ENCODE data around the gene VAV3.
"Not testable (repeated sequence)": the region's sequence is repeated elsewhere in the genome, so short reads cannot be mapped to it uniquely, and the experiment has no call there.

VAV3 gene, protein sequence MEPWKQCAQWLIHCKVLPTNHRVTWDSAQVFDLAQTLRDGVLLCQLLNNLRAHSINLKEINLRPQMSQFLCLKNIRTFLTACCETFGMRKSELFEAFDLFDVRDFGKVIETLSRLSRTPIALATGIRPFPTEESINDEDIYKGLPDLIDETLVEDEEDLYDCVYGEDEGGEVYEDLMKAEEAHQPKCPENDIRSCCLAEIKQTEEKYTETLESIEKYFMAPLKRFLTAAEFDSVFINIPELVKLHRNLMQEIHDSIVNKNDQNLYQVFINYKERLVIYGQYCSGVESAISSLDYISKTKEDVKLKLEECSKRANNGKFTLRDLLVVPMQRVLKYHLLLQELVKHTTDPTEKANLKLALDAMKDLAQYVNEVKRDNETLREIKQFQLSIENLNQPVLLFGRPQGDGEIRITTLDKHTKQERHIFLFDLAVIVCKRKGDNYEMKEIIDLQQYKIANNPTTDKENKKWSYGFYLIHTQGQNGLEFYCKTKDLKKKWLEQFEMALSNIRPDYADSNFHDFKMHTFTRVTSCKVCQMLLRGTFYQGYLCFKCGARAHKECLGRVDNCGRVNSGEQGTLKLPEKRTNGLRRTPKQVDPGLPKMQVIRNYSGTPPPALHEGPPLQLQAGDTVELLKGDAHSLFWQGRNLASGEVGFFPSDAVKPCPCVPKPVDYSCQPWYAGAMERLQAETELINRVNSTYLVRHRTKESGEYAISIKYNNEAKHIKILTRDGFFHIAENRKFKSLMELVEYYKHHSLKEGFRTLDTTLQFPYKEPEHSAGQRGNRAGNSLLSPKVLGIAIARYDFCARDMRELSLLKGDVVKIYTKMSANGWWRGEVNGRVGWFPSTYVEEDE

GRCh38 chr1:107965110-107965991, at the start of gene VAV3:
TSS of gene VAV3 (minus strand) at chr1:107965180. CDS start at chr1:107964869, 311 bp downstream.
- peak; percentile 77 for DNase-seq

GRCh38 chr1:108012553-108012952, 47.6 kb upstream of the VAV3 start:
- DNase-seq: no peak

DNA sequence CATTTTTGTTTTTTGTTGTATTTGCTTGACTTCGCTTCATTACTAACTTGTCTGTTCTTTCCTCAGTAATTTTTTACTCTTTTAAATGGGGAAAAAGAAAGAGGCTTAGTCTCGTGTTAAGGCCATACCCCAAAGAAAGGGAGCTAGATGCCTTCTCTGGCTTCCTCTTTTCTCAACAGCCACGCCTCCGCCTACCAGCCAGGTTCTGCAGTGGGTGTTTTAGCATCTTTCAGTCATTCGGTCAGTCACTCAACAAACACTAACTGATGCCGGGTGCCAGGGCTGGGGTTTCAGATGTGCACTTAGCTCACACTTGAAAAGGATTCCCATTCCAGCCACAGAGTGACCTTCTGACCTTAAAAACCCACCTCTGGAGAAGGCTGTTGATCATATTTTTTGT, 46.3 kb upstream of the VAV3 start:
- no peak for DNase-seq

DNA sequence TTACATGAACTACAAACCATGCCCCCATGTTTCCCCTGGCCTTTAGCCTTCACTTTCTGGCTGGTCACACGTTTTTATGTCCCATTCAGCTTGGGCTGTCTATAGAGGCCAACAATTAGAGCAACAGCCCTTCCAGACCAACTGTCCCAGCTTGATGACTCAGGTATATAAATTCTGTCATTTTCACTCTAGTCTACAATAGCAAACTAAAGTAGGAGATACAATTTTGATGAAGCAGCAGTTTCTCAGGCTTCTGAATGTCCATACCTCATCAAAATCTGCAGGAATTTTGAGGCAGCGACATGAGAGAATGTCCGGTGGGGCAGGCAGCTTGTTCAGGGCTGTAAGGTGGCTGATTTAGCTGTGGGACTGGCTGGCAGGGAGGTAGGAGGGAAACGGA, 45.6 kb upstream of the VAV3 start:
- no peak for DNase-seq

- DNase-seq: no peak
These were observed 44.7 kb upstream of the VAV3 start for GRCh38 chr1:108009603-108010195.

GRCh38 chr1:108007531-108007930, 42.6 kb upstream of the VAV3 start:
- DNase-seq: no peak

DNA sequence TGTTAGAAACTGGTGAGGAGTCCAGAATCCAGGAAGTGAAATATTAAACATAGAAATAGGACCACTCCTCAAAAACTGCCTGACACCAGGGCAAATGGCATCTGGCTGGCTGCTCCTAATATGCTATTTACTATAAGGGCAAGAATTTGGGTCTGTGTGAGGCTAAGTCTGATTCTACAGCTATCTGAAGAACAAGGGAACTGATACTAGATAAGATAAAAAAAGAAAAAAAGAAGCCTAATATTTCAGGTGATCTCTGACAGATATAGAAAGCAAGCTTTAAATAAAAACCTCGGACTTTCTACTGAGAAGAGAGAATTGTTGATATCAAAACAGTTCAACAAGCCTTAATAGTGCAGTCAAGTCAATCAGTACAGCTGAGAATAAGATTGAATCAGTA, 42.1 kb upstream of the VAV3 start:
- no peak for DNase-seq

DNA sequence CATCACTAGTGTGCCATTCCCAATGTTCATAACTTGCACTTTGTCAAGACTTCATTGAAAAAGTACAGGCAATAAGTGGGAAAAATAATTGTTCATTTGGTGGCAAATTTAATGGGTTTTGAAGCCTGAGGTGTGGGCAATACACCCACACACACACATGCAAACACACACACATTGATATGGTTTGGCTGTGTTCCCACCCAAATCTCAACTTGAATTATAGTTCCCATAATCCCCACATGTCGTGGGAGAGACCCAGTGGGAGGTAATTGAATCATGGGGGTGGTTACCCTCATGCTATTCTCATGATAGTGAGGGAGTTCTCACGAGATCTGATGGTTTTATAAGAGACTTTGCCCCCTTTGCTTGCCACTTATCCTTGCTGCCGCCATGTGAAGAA, 39.9 kb upstream of the VAV3 start:
- DNase-seq: not testable (repeated sequence)

- DNase-seq: no peak
These were observed 35.7 kb upstream of the VAV3 start for GRCh38 chr1:108000620-108001111.

DNA sequence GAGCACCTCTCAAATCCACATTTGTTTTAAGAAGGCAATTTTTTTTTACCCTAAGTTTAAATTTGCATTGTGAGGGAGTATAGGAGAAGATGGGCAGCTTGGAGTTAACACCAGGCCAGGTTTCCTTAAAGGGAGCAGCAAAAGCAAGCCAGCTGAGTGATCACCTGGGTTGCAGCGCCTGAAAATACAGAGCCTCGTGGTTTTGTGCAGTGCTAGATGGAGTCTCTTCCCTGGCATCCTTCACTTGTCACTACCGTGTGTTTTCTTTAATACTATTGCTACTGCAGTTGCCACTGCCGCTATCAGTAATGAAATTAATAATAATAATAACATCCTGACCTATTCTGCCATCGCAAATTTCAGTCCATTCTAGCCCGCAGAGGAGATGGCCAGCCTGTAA, 35.2 kb upstream of the VAV3 start:
- no peak for DNase-seq

- no peak for DNase-seq
These were observed 32.9 kb upstream of the VAV3 start for GRCh38 chr1:107997866-107998265.

- DNase-seq: no peak
These were observed 28.9 kb upstream of the VAV3 start for GRCh38 chr1:107993920-107994319.

GRCh38 chr1:107992347-107992746, 27.4 kb upstream of the VAV3 start:
- DNase-seq: no peak

GRCh38 chr1:107991371-107992066, 26.5 kb upstream of the VAV3 start:
- no peak for DNase-seq

DNA sequence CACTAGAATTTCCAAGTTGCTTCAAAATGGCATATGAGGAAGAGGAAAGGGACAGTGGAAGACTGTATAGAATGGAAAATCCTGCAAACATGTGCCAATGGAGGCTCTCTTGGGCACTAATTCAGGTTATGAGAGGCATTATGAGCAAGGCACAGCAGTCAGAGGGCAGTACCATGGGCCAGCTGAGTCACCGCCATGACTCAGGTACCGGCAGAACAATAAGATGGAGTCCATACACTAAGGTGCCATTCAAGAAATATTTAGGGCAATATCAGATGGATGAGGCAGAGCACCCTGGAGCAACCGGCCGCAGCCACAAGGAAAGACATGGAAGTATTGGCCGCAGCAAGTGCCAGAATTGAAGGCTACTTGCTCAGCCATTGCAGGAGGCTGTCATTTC, 25.6 kb upstream of the VAV3 start:
- no peak for DNase-seq

DNA sequence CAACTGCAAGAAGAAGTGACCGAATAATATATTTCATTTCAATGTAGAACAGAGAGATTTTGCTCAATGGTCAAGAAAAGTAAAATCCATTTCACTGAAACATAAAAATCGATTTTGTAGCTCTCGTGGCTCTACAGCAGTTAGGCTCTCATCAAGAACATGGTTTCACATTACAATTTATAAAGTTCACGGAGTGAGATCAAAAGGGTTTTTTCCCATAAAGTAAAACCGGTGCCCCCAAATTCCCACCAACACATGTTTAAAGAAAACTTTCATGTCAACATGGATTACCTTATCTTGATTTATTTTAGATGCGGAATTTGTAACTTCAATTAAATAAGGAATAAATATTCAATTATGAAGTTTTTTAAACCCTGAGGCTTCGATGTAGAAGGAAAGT, 16.3 kb upstream of the VAV3 start:
- no peak for DNase-seq

DNA sequence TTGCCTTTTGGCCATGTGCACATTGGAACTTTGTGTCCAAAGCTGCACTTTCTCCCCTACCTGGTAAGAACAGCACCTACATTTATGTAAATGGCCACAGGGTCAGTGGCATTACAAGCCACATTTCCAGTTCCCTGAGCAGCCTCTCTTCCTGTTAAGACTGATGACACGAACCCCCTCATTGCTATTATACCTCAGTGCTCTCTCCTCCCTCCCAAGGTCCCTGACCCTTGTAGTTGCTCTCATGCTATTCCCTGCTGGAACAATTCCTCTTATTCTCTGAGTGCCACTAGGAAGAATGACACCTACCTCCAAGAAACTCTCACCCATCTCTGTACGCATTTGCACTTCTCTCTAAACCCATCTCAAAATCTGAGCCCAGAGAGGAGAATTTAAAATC, 14.9 kb upstream of the VAV3 start:
- no peak for DNase-seq

DNA sequence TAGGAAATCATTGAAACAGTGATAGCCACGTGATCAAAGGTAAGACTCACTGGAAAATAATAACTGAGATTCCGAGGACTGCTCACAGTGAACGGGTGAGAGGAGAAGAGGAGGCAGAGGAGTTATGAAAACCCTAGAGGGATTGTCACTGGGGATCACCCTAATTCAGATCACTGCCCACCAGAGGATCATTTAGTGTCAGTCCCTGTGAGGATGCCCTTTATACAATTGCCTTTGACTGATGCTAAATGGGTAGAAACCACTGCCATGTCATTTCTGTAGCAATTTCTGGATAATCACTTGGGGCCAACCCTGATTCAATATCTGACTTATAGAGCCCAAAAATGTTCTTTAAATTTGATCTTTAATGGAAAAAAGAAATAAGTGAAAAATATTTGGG, 14.1 kb upstream of the VAV3 start:
- DNase-seq: peak; percentile 14

DNA sequence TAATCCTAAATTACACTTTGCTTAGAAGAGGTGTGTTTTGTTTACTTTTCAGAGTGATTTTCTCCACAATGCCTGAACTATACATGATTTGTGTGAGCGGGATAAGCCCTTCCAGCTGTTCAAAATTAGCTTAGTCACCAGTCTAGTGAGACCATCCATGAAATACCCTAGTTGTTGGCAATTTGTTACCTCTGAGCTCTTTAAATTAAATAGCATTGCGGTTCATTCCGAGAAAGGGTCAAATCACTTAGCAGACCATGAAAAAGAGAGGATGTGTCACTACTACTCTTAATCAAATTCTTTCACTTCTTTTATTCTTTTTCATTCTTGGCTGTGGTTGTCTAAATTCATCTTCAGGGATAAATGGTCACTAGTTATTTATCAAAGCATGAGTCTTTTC, 11.9 kb upstream of the VAV3 start:
- peak; percentile 4 for DNase-seq

GRCh38 chr1:107976431-107976830, 11.5 kb upstream of the VAV3 start:
- peak; percentile 20 for DNase-seq

- no peak for DNase-seq
These were observed 10.9 kb upstream of the VAV3 start for GRCh38 chr1:107975851-107976250.

- DNase-seq: no peak
These were observed 9.1 kb upstream of the VAV3 start for GRCh38 chr1:107974090-107974489.
